Measurements from ENCODE around the gene CHRNA10. TPM values are rescaled to one million over a fixed set of nuclear protein-coding genes. Genes with fewer than 3 reads are reported as not detected.
"Not testable (repeated sequence)": the region's sequence is repeated elsewhere in the genome, so short reads cannot be mapped to it uniquely, and the experiment has no call there.

CHRNA10 gene
- total RNA-seq, 1 donor from 2014 or later: 3.0 TPM

GRCh38 chr11:3666023-3666530 is 5.1 kb downstream of the CHRNA10 start:
- intact Hi-C loops (cut with micrococcal nuclease): no loop called here

- intact Hi-C loops (cut with micrococcal nuclease): no loop called here
Observed at GRCh38 chr11:3665336-3666022, 5.7 kb downstream of the CHRNA10 start.

GRCh38 chr11:3664032-3664630 is 7.1 kb downstream of the CHRNA10 start:
- intact Hi-C loops (cut with micrococcal nuclease): no loop called here

GRCh38 chr11:3662856-3663255 is 8.3 kb downstream of the CHRNA10 start:
- intact Hi-C loops (cut with micrococcal nuclease): no loop called here

GRCh38 chr11:3660960-3661359 is 10.2 kb downstream of the CHRNA10 start:
- intact Hi-C loops (cut with micrococcal nuclease): no loop called here

- intact Hi-C loops (cut with micrococcal nuclease): no loop called here
Observed at GRCh38 chr11:3659595-3660515, 11.3 kb downstream of the CHRNA10 start.

- intact Hi-C loops (cut with micrococcal nuclease): no loop called here
Observed at GRCh38 chr11:3658252-3658651, 12.9 kb downstream of the CHRNA10 start.

- intact Hi-C loops (cut with micrococcal nuclease): not testable (repeated sequence)
Observed at GRCh38 chr11:3657331-3657730, 13.9 kb downstream of the CHRNA10 start.

- intact Hi-C loops (cut with micrococcal nuclease): no loop called here
Observed at GRCh38 chr11:3655547-3655946, 15.6 kb downstream of the CHRNA10 start.

- intact Hi-C loops (cut with micrococcal nuclease): not testable (repeated sequence)
Observed at GRCh38 chr11:3652514-3652913, 18.7 kb downstream of the CHRNA10 start.

GRCh38 chr11:3649374-3649773 is 21.8 kb downstream of the CHRNA10 start:
- intact Hi-C loops (cut with micrococcal nuclease): not testable (repeated sequence)

GRCh38 chr11:3648843-3649242 is 22.3 kb downstream of the CHRNA10 start:
- intact Hi-C loops (cut with micrococcal nuclease): not testable (repeated sequence)

GRCh38 chr11:3645552-3645951 is 25.6 kb downstream of the CHRNA10 start:
- intact Hi-C loops (cut with micrococcal nuclease): no loop called here

- intact Hi-C loops (cut with micrococcal nuclease): no loop called here
Observed at GRCh38 chr11:3644817-3645235, 26.4 kb downstream of the CHRNA10 start, which contains the start of gene ART1. ART1 (plus strand) TSS chr11:3645128; CDS start chr11:3659214, 14,086 bp downstream.

- intact Hi-C loops (cut with micrococcal nuclease): not testable (repeated sequence)
Observed at GRCh38 chr11:3643102-3643546, 28.1 kb downstream of the CHRNA10 start.

GRCh38 chr11:3642071-3642951 is 28.9 kb downstream of the CHRNA10 start:
- intact Hi-C loops (cut with micrococcal nuclease): no loop called here

- intact Hi-C loops (cut with micrococcal nuclease): no loop called here
Observed at GRCh38 chr11:3641701-3642070, 29.5 kb downstream of the CHRNA10 start, which contains the start of gene ART5. ART5 (minus strand) TSS chr11:3641992; CDS start chr11:3641862, 130 bp downstream.

- intact Hi-C loops (cut with micrococcal nuclease): no loop called here
Observed at GRCh38 chr11:3641191-3641590, 30.0 kb downstream of the CHRNA10 start.

- intact Hi-C loops (cut with micrococcal nuclease): no loop called here
Observed at GRCh38 chr11:3639841-3640240, 31.3 kb downstream of the CHRNA10 start.

GRCh38 chr11:3638513-3638912 is 32.7 kb downstream of the CHRNA10 start:
- intact Hi-C loops (cut with micrococcal nuclease): no loop called here

GRCh38 chr11:3637201-3637600 is 34.0 kb downstream of the CHRNA10 start:
- intact Hi-C loops (cut with micrococcal nuclease): no loop called here

All from T-helper 2 cell treated with Interferon-gamma antibody and Interleukin-4, amounts not matched to agents 100 ng/mL and 5 ng/mL, for 36 hours (primary cell).